HS-5 (cell line): Measurements from ENCODE around the gene NBEAL2.

Experiments used
- DNase-seq: peaks from one replicate; pipeline ENCODE4 v3.0.0-alpha.2; 2012; ENCODE audit warnings: low read depth

Gene NBEAL2

DNA sequence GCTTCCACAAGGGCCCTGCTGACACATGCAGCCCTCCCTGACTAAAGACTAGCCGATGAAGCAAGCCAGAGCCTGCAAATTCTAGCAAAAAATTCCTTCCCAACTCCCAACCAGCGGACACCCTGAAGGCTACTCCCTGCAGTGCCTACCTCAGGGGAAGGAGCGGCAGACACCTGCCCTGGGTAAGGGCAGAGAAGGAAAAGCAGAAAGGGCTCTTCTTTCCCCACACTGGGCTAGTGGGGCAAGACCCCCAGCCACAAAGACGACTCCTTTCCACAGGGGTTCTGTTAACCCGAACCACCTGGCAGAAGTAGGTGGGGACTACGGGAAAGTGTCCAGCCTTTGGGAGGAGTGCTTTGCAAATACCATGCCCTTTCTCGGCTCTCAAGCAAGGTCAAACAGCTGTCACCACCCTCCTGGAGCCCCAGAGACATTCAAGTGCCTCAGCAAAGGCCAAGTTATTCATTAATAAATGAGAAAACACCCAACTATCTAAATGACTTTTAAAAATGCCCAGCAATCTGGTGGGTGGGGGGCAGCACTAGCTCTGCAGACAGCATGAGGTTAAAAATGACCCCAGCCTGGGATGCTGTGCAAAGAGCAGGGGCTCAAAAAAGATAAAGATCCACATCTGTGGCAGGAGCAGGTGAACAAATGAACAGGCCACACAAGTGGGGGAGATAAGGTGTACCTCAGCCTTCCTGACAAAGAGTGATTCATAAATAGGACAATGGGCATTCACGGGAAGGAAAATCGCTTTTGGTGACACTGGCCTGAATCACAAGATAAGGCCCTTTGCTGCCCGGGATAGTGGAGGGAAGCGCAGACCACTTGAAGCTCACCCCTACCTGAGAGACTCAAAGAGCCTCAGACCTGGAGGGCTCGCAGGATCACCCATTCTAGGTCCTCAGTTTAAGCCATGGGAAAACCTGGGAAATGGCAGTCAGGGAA is 36.0 kb upstream of the NBEAL2 start:
- no peak for DNase-seq

DNA sequence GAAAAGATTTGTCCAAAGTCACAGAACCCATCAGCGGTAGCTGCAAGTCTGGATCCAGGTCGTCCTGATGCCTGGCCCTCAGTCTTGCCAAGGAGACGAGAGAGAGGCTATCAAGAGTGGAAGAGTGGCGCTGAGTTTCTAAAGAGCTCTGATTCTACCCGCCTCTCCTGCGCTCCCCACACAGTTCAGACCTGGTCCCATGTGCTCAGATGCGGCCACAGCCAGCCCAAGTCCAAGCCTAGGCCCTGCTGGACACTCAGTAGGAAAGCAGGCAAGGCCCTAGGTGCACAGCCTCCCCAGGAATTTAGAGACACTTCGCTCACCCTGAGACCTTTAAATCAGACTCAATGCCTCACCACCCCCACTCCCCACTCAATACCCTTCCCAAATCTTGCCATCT is 35.3 kb upstream of the NBEAL2 start:
- no peak for DNase-seq

DNA sequence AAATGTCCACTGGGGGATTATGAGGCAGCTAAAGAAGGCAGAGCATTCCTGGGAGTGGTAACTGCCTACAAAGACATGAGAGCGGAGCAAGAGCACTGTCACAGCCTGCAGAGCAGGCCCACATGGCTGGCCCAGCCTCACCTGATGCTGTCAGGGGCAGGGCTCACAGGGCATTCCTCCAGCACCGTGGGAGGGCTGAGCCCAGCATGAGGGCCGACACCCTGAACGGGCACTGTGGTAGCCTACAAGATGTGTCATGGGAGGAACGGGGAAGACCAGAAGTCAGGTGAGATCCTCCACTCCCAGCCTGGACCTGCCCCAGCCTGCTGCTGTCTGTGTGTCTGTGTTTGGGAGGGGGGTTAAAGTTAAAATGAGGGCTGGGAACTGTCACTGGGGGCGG is 33.0 kb upstream of the NBEAL2 start:
- no peak for DNase-seq

DNA sequence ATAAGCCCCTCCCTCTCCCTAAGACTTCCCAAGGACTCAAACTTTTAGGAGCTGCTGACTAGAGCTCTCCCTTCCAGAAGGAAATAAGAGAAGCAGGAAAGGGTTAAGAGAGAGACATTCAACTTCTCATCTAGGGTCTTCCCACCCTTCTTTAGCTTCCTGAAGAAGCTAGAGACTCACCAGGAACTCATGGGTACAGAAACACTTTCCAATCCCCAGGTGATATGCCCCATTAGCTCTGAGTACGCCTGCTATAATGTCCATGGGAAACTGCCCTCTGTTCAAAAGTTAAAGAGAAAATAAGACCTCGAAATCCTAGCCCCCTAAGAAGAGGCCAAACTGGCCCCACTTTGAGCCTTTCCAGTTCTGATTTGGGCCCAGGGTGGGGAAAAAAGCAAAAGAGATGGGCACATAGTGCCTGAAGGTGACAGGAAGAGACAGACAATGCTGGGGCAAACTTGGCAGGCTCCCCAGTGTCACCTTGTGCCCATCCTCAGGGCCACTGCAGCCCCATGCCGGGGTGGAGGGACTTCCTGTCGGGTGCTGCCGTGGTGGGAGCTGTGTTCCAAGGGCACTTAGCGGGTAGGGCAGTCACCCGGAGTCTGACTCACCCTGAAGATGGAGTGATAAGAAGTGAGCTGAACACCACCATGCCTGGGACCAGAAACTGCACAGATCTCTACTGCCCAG is 32.5 kb upstream of the NBEAL2 start:
- DNase-seq, result no peak

DNA sequence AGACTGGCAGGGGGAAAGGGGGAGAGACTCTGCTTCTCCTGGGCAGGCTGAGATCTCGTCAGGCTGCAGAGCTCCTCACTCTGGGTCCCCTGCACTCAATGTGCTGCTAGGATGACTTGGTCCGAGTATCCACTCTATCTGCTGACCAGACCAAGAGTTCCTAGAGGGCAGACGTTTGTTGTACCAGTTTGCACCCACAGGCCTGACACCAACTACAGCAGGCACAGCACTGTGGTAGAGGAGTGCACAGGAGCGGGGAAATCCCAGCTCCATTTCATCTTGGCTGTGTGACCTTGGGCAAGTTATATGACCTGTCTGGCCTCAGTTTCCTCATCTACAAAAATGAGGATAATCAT is 31.9 kb upstream of the NBEAL2 start:
- DNase-seq, result no peak

DNA sequence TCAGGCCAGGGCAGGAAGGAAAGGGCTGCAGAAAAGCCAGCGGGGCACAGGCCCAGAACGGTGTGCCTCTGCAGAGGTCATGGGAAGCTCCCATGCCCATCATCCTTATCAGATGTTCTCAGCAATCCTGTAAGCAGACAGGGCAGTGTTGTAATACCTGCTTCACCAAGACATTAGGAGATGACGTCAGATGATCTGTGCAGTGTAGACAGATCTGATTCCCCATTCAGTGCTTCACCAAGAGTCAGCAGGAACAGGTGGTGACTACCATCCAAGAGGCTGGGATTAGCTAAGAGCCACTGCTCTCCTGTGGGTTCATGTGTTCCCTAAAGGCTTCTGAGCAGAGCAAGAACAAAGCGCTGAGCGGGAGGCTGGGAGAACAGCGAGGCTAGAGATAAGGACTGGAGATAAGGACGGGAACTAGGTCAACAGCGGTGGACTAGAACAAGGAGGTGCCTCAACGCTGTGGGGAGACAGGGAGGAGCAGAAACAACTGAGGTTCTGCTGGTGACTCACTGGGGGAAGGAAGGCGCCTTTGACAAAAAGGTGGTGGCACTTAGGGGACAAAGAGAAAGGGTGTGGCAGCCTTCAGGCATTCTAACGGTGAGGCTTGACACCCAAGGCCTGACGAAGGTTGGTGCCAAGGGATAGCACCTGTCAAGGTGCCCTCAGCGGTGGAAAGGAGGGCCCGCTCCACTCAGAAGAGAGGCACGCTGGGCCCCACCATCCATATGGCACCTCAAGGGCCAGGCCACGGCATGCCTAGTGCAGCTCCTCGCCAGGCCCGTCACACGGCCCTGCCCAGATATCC is 31.3 kb upstream of the NBEAL2 start:
- no peak for DNase-seq

DNA sequence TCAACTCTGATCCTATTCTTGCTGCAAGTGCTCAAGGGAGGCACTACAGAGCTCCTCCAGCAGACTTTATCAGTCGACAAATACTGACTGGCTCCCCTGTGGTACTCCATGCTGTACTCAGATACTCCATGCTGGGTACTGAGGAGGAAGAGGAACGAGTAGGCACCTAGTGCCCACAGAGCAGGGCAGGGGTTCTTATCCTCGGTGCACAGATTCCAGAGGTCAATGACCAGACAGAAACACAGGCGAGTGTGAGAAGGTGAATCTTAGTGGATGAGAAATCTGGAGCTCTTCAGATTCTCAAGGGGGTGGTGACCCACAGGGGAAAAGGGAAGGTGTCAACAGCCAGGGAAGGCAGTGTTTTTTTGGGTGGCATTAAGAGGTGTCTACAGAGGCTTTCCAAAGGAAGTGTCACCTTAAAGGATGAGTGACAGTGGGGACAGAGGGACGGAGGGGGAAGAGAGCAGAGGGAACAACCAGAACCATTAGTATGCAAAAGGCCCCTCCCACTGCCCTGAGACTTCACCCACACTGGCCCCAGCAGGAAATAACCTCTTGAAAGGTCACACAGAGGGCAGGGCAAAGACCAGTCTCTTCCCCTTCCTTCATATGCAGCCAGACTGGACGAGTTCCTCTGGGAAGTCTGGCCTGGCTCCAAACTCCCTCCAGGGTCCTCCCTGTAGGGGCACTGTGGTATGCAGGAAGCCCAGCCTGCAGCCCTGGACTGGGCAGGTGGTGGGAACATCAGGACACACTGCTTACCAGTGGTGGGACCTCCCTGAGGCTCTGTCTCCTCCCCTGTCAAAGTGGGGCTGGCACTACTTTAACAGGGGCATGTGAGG is 30.4 kb upstream of the NBEAL2 start:
- no peak for DNase-seq

DNA sequence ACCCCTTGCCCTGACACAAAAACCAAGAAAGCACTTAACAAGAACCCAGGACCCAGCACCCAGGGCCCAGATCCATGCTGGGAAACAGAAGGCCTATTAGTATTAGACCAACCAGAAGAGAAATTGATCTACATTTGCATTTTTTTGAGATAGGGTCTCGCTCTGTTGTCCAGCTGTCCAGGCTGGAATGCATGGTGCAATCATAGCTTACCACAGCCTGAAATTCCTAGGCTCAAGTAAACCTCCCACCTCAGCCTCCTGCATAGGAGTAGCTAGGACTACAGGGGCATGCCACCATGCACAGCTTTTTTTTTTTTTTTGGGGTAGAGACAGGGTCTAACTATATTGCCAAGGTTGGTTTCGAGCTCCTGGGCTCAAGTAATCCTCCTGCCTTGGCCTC is 29.3 kb upstream of the NBEAL2 start:
- DNase-seq, result no peak

DNA sequence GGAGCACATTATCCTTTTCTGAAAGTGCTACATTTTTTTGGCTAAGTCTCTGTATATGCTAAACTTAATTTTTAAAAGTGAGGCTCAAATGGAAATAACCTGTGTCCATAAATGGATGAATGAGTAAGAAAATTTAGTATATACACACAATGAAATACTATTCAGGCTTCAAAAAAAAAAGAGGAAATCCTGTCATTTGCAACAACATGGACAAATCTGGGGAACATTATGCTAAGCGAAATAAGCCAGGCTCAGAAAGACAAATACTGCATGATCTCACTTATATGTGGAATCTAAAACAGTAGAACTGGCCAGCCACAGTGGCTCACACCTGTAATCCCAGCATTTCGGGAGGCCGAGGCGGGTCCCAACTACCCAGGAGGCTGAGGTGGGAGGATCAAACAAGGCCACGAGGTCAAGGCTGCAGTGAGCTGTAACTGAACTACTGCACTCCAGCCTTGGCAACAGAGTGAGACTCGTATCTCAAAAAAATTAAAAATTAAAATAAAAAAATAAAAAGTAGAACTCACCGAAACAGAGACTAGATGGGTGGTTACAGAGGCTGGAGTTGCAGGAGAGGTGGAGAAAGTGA is 28.7 kb upstream of the NBEAL2 start:
- DNase-seq, result no peak

DNA sequence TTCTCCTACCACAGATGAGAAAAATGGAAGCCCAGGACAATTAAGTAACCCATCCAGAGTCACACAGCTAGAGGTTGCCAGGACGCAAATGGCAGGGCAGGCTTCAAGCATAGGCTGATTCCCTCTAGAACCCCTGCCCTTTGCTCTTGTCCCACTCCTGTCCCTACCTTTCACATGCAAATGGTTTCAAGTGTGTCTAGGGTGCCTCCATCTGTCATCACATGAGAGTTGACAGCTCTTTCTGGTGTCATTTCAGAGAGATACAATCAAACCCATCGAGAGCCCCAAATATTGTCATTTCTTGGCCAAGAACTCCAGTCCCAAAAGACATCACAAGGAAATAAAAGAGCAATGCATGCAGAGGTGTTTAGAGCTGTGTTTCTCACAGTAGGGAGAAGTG is 26.7 kb upstream of the NBEAL2 start:
- no peak for DNase-seq

DNA sequence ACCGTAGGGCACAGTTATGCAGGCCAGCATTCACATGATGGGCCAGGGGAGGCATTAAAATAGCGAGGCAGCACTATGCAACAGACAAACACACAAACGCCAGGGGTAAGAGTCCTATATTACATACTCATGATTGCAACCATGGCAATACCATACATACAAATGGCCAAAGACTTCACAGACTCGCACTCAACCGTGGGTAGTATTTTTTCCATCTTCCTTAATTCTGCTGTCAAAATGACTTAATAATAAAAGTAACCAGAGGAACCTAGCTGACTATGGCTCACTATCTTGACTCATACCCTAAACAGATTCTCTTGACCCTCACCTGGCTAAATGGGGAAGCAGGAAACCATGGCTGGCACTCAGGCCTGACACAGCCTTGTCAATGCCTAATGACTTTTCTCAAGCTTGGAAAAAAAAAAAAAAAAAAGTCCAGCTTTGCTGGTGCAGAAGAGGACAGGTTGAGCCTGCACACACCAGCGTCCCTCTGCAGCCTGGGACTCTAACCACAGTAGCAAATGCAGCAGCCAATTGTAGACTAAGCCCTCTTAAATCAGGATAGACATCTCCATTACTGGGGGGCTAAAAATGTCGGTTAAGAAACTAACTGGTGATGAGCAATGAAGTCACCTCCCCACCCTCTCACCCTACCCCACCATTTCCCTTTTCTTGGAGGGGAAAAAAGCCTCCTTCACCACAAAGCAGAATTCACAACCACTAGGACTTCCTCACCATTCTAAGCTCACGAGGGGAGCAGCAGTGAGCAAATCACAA is 26.0 kb upstream of the NBEAL2 start:
- no peak for DNase-seq

DNA sequence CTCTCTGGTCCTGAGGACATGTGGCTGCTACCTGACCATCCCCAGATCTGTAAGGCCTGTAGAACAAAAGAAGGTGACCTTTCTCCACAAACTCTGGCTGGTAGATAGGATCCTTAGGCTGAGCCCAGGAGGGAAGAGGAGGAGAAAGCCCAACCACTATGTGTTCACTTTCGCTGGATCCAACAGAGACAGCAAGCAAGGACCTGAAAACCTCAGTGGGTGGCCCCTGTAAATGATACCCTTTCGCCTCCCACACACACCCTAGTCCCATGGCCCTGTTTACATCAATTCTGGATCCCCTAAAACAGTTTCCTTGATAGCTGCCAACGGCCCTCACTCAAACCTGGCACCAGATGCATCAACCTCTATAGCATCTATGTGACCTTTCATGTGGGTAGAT is 25.3 kb upstream of the NBEAL2 start:
- no peak for DNase-seq

DNA sequence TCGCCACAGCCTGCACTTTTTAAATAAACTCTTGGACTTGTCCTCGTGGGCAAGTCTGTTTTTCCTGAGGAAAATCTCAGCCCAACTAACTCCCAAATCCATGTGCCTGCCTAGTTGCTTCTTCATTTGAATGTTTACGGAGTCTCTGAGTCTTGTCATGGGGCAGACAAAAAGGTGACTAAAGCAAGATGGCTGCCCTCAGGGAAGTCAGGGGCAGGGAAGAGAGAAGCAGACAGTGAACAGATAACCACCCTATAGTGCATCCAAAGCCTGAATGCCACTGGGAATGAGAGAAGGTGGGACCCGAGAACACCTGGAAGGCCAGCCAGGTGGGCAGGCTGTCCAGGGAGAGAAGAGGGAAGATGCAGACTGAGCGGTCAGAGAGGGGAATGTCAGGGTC is 24.3 kb upstream of the NBEAL2 start:
- no peak for DNase-seq

DNA sequence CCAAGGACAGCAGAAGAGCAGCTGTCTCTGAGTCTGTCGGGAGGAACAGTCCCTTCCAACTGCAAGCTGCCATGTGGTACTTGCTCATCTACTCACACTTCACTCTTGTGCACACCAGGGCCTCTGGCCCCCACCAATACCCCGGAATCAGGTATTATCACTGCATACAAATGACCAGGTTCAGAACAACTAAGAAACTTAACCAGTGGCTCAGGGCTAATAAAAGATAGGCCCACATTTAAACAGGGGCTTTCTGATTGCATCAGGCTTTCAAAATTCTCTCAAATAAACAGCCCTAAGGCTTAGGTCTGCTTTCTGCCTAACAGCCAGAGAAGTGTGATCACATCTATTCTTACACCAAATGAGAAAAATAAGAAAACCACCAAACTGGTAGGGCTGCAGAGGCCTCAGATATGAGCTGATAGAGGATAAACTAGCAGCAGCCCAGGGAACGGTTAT is 23.6 kb upstream of the NBEAL2 start:
- no peak for DNase-seq

DNA sequence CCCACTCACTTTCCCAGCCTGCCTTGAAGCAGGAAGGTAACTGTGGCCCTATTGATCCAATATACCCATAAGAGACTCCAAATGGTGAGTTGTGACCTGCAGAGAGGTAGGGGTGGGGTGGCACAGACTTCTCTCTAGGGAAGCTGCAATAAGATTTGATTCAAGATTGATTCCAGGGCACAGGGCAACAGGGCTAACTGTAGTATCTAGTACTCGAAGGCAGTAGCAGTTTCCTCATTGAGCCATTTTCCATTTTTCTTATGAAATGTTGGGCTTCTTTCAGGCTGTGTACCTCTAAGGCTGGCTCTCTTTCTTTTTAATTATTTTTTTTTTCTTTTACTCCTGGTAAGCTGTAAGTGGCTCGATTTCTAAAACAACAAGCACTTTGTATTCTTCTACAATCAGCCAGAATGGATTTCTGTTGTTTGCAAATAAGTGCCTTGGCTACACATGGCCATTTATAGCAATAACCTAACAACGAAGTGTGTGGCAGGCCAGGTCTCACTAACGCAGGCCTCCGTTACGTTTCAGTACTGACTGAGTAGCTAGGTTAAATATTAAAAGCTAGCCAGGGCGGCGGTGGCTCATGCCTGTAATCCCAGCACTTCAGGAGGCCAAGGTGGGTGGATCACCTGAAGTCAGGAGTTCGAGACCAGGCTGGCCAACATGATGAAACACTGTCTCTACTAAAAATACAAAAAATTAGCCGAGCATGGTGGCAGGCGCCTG is 22.2 kb upstream of the NBEAL2 start:
- DNase-seq, result no peak

DNA sequence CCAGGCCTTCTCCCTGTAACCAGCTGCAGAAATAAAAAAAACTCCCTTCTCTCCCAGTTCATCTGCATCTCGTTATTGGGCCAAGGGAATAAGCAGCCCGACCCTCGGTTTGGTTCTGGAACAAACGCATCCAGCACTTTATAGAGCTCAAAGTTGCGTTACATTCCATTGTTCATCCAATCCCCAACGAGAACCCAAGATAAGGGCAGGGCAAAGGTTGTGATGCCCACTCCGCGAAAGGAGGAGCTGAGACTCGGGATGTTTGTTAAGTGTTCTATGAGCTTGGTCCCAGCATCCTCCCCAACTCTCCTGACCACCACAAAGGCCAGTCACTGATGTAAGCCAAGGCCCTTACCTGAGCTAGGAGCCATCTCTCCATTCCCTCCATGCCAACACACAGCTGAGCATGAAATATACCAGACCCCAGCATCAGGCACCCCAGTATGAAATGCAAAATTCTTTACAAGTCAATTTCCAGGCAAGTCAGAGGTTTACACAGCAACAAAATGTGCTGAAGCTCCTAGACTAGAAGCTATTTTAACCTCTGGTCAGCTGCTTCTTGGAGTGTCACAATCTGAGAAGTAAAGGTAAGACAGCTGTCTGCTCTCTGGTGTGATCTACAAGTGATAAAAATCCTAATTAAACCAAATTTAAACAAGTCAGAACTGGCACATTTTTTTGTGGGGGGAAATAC is 20.9 kb upstream of the NBEAL2 start:
- DNase-seq, result no peak

DNA sequence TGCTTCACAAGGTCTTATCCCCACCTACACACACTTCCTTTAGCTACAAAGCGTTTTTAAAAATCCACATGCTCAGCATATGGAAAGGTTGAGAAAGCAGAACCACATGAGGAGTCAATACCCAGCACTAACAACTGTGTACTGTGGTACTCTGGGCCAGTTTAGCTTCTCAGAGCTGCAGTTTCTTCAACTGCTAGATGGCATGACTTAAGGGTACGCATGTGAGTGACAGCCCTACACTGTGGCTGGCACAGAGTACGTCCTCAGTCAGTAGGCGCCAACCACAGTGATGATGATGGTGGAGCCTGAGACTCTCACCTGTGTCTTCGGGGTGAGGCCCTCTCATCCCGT is 20.3 kb upstream of the NBEAL2 start:
- DNase-seq, result no peak

DNA sequence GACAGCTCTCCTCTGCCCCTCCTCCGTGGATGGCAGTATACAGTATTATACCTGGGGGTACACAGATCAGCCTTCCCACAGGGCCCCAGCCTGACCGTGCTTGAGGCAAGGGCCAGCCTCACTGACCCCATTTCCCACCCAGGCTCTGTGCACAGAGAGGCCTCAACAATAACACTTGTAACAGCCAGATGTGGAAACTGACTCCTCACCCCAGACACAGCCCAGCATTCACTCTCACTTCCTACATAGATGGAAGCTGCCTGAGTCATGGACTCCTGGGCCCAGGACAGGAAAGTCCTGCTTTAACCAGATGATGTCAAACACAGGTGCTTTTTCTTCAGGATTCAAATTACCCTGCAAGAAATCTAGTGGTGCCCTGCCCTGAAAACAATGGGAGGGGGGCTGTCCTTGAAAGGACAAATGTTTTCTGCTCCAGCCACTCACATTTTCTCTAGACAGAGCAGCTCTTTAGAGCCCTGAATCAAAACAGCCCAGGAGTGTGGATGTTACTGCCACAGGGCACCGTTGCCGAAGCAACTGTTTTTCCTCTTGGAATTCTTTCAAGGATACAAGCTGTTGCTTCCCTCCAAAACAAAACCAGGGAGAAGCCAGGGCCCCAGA is 19.3 kb upstream of the NBEAL2 start:
- DNase-seq, result no peak

DNA sequence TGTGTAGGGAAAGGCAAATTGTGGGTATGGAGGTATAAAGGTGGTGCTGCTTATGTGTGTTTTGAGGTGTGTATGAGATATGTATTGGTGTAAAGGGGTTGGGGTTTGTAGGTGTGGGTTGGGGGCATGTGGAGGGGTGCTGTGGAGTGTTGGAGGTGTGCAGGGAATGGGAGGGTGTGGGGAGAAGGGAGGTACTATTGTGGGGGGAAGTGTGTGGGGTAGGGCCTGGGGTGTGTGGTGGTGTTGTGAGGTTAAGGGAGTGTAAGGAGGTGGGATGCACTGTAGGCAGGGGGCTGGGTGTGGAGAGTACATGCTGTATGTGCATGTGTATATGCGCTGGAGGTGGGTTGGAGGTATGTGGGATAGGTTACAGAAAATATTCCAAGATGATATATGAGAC is 18.6 kb upstream of the NBEAL2 start:
- no peak for DNase-seq
